Hepatocyte (in vitro differentiated cells): Measurements from ENCODE around the gene TMEM225B.

Source experiments
- EZH2 ChIP-seq: fragments of 200-600 bp; sonication (generic); IDR thresholded peaks from 2 replicates; pipeline ENCODE4 v1.6.1; 2016; ENCODE audit warnings: antibody characterized with exemption, mild to moderate bottlenecking, borderline replicate concordance
- EZH2phosphoT487 ChIP-seq: fragments of 200-600 bp; sonication (generic); IDR thresholded peaks from one replicate; pipeline ENCODE4 v1.6.1; 2018; ENCODE audit warnings: antibody characterized with exemption, mild to moderate bottlenecking, low read depth, moderate library complexity; ENCODE audit not compliant: unreplicated experiment, severe bottlenecking
- TF ChIP-seq, protein P1 (sequence below): fragments of 200-600 bp; sonication (generic); IDR thresholded peaks from 2 replicates; pipeline ENCODE4 v1.5.1; 2016; ENCODE audit warnings: antibody characterized with exemption, mild to moderate bottlenecking; ENCODE audit not compliant: poor library complexity

DNA sequence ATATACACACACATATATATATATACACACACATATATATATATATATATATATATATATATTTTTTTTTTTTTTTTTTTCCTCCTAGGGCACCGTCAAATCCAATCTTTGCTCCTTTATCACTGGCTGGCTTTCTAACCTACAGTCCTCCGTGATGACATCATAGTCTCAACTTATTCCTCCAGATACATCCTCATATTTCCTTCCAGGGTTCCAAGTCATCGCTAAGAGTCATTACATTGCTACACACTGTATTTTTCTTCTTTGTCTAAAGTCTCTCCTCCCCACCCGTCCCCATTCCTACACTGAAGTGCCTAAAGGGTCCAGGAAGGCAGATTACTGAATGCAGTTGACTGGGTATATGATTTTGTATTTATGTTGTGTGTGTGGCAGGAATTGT lies 45.0 kb upstream of the TMEM225B start:
- TF ChIP-seq EZH2 (no peak), EZH2phosphoT487 (no peak)
- TF ChIP-seq, protein P1, sequence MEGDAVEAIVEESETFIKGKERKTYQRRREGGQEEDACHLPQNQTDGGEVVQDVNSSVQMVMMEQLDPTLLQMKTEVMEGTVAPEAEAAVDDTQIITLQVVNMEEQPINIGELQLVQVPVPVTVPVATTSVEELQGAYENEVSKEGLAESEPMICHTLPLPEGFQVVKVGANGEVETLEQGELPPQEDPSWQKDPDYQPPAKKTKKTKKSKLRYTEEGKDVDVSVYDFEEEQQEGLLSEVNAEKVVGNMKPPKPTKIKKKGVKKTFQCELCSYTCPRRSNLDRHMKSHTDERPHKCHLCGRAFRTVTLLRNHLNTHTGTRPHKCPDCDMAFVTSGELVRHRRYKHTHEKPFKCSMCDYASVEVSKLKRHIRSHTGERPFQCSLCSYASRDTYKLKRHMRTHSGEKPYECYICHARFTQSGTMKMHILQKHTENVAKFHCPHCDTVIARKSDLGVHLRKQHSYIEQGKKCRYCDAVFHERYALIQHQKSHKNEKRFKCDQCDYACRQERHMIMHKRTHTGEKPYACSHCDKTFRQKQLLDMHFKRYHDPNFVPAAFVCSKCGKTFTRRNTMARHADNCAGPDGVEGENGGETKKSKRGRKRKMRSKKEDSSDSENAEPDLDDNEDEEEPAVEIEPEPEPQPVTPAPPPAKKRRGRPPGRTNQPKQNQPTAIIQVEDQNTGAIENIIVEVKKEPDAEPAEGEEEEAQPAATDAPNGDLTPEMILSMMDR: no peak
